Measurements from ENCODE around the gene IL6.

DNA sequence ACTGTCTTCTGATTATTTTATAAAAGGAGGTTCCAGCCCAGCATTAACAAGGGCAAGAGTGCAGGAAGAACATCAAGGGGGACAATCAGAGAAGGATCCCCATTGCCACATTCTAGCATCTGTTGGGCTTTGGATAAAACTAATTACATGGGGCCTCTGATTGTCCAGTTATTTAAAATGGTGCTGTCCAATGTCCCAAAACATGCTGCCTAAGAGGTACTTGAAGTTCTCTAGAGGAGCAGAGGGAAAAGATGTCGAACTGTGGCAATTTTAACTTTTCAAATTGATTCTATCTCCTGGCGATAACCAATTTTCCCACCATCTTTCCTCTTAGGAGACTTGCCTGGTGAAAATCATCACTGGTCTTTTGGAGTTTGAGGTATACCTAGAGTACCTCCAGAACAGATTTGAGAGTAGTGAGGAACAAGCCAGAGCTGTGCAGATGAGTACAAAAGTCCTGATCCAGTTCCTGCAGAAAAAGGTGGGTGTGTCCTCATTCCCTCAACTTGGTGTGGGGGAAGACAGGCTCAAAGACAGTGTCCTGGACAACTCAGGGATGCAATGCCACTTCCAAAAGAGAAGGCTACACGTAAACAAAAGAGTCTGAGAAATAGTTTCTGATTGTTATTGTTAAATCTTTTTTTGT lies 2.3 kb downstream of the IL6 start:
- TF ChIP-seq TAF1 (IDR thresholded peaks at IDR 0.05; ENCODE audit: low read depth), result no peak
- TF ChIP-seq, protein P1, sequence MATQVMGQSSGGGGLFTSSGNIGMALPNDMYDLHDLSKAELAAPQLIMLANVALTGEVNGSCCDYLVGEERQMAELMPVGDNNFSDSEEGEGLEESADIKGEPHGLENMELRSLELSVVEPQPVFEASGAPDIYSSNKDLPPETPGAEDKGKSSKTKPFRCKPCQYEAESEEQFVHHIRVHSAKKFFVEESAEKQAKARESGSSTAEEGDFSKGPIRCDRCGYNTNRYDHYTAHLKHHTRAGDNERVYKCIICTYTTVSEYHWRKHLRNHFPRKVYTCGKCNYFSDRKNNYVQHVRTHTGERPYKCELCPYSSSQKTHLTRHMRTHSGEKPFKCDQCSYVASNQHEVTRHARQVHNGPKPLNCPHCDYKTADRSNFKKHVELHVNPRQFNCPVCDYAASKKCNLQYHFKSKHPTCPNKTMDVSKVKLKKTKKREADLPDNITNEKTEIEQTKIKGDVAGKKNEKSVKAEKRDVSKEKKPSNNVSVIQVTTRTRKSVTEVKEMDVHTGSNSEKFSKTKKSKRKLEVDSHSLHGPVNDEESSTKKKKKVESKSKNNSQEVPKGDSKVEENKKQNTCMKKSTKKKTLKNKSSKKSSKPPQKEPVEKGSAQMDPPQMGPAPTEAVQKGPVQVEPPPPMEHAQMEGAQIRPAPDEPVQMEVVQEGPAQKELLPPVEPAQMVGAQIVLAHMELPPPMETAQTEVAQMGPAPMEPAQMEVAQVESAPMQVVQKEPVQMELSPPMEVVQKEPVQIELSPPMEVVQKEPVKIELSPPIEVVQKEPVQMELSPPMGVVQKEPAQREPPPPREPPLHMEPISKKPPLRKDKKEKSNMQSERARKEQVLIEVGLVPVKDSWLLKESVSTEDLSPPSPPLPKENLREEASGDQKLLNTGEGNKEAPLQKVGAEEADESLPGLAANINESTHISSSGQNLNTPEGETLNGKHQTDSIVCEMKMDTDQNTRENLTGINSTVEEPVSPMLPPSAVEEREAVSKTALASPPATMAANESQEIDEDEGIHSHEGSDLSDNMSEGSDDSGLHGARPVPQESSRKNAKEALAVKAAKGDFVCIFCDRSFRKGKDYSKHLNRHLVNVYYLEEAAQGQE (IDR thresholded peaks at IDR 0.05; ENCODE audit: borderline replicate concordance), result no peak

All from neural cell (in vitro differentiated cells).